ENCODE results near the gene TRH. TPM values are rescaled to one million over a fixed set of nuclear protein-coding genes. Genes with fewer than 3 reads are reported as not detected.

TRH gene
- total RNA-seq, 2 donors from 2014 or later: 0.55 TPM; not detected in 1

DNA sequence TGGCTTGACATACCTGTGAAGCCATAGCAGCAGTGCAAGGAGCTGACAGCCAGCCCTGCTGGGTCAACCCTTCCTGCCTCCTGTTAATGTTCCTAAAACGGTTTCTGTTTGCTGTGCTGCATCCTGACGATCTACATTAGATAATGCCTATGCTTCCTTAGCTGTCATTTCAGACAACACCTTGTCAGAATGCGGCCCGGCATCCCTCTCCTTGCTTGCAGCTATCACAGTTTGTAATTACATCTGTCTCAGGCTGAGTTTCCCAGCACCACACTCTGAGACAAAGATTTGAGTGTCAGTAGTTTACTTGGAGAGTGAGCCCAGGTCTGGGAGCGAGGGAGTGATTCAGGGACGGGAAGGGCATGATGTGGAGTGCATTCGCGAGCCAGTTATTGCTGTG, 9.0 kb downstream of the TRH start:
- H3K27me3 ChIP-seq: no peaks in the 10 kb centered on the region
- TF ChIP-seq, protein P1, sequence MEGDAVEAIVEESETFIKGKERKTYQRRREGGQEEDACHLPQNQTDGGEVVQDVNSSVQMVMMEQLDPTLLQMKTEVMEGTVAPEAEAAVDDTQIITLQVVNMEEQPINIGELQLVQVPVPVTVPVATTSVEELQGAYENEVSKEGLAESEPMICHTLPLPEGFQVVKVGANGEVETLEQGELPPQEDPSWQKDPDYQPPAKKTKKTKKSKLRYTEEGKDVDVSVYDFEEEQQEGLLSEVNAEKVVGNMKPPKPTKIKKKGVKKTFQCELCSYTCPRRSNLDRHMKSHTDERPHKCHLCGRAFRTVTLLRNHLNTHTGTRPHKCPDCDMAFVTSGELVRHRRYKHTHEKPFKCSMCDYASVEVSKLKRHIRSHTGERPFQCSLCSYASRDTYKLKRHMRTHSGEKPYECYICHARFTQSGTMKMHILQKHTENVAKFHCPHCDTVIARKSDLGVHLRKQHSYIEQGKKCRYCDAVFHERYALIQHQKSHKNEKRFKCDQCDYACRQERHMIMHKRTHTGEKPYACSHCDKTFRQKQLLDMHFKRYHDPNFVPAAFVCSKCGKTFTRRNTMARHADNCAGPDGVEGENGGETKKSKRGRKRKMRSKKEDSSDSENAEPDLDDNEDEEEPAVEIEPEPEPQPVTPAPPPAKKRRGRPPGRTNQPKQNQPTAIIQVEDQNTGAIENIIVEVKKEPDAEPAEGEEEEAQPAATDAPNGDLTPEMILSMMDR (IDR thresholded peaks at IDR 0.05): no peak

DNA sequence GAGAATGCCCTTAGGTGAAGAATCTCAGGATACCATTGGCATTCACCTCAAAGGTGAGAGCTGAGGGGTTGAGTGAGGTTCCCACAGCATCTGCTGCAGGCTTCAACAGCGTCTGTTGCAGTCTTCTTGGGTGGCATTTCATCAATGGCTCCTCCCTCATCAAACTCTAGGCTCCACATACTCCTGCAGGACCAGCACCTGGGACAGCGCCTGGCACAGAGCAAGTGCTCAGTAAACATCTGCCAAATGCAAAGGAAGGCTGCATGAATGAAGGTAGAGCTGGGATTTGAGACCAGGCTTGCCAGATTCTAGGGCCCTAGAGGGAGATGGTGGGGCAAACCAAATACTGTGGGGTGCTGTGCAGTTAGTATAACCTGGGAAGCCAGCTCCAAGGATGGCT, 9.6 kb downstream of the TRH start:
- Histone ChIP-seq H3K4me1 (peaks cover 0 to 11% of the 10 kb centered on the region in 2 donors), H3K4me3 (no peak overlapping the region), H3K9me3 (no peaks in the 10 kb centered on the region), H3K36me3 (no peaks in the 10 kb centered on the region), H3K27me3 (no peaks in the 10 kb centered on the region), H3K27ac (no peak overlapping the region)
- DNase-seq (ENCODE audit: low spot score): no peak
- TF ChIP-seq, protein P1 (IDR thresholded peaks at IDR 0.05): no peak

More for the DNA sequence above, 9.0 kb downstream of the TRH start:
- no peak for DNase-seq (ENCODE audit: low spot score)
- no peak overlapping the region for H3K27ac ChIP-seq
- no peaks in the 10 kb centered on the region for H3K9me3 ChIP-seq
- no peaks in the 10 kb centered on the region for H3K36me3 ChIP-seq
- peaks cover 0 to 11% of the 10 kb centered on the region in 2 donors for H3K4me1 ChIP-seq
- no peak overlapping the region for H3K4me3 ChIP-seq

DNA sequence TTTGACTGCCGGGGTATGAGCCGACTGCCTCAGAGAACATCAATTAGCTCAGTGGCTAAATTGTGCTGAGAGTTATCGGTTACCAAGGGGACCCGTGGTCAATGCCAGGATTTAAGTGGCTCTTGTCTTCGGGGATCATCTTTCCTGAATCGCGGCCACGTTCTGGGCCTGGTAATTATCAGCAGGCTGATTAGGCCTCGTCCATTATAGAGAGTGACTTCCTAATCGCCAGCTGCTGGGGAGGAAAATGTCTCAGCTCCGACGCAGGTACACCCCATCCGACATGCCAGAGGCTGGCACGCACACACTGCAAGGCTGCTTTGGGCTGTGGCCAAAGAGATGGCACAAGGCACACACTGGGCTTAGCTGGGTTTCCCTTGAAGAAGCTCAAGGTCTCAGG, 10.6 kb downstream of the TRH start:
- Histone ChIP-seq H3K27ac (peak overlapping the region in 1 of 2 donors; percentile 23), H3K9me3 (no peaks in the 10 kb centered on the region), H3K36me3 (no peaks in the 10 kb centered on the region), H3K4me1 (peaks cover 0 to 11% of the 10 kb centered on the region in 2 donors), H3K27me3 (no peaks in the 10 kb centered on the region), H3K4me3 (no peak overlapping the region)
- no peak for DNase-seq (ENCODE audit: low spot score)
- TF ChIP-seq, protein P1 (IDR thresholded peaks at IDR 0.05): no peak

DNA sequence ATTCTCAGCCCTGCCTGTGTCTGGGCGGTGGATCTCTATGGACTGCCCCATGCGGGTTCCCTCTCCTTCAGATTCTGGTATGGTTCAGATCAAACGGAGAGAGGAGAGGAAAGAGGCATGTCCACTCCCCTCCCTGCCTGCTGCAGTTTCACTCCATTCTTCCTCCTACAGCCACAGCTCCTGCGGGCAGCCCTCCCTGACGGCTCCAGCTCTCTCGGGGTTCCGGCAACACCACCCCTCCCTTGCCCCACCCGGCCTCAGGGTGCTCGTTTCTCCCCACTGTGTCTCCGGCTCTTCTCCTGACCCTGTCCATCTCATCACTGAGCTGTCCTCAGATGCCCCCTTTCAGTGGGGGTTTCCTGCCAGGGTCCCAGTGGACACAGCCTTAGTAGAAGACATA, 13.9 kb downstream of the TRH start:
- no peak for DNase-seq (ENCODE audit: low spot score)
- Histone ChIP-seq H3K4me1 (peaks cover 0 to 11% of the 10 kb centered on the region in 2 donors), H3K9me3 (no peaks in the 10 kb centered on the region), H3K36me3 (no peaks in the 10 kb centered on the region), H3K27ac (no peak overlapping the region), H3K4me3 (no peak overlapping the region), H3K27me3 (no peaks in the 10 kb centered on the region)
- TF ChIP-seq, protein P1 (IDR thresholded peaks at IDR 0.05): no peak

DNA sequence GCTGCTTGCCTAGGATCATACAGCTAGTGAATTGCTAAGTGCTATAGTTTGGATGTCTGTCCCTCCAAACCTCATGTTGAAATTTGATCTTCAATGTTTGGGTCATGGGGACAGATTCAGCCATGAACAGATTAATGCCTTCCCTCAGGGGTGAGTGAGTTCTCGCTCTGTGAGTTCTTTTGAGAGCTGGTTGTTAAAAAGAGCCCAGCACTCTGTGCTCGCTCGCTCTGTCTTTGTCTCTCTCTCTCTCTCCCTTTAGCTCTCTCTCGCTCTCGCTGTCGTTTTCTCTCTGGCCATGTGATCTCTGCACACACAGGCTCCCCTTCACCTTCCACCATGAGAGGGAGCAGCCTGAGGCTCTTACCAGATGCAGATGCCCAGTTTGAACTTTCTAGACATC, 14.9 kb downstream of the TRH start:
- Histone ChIP-seq H3K27me3 (no peaks in the 10 kb centered on the region), H3K36me3 (no peaks in the 10 kb centered on the region), H3K27ac (no peak overlapping the region), H3K4me3 (no peak overlapping the region), H3K9me3 (no peaks in the 10 kb centered on the region), H3K4me1 (peaks cover 0 to 11% of the 10 kb centered on the region in 2 donors)
- no peak for DNase-seq (ENCODE audit: low spot score)
- TF ChIP-seq, protein P1 (IDR thresholded peaks at IDR 0.05): no peak

DNA sequence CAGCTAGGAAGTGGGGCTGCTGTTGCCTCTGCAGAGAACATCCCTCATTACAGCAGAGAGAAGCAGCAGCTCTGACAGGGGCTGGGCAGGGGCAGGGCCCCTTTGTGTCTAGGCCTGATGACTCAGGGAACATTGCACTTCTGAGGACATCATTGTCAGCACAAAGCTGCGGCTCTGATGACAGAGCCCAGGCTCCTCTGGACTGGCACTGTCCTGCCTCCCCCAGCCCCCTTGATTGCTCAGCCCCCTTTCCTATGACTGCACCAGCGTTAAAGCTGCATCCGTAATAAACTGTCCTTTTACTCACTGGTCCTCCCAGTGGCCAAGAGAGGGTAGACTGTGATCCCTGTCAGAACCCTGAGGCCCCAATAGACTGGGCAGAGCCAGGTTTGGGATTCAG, 18.3 kb downstream of the TRH start:
- TF ChIP-seq, protein P1 (IDR thresholded peaks at IDR 0.05): peak in 1 of 2 donors; percentile 33
- no peak overlapping the region for H3K27ac ChIP-seq

More for the DNA sequence above, 18.3 kb downstream of the TRH start:
- no peak overlapping the region for H3K4me3 ChIP-seq
- H3K4me1 ChIP-seq: no peaks in the 10 kb centered on the region
- H3K9me3 ChIP-seq: no peaks in the 10 kb centered on the region
- DNase-seq (ENCODE audit: low spot score): no peak
- H3K36me3 ChIP-seq: no peaks in the 10 kb centered on the region
- H3K27me3 ChIP-seq: no peaks in the 10 kb centered on the region

Measured in right atrium auricular region (tissue), 2 donors.